HL-60 (cell line): ENCODE measurements around the gene SPNS3.

Experiments used
- GABPA ChIP-seq: IDR thresholded peaks from 2 replicates; pipeline ENCODE4 v1.6.1; 2012; ENCODE audit warnings: low read depth
- POLR2AphosphoS5 ChIP-seq: IDR thresholded peaks from 2 replicates; pipeline ENCODE4 v1.6.1; 2012; ENCODE audit warnings: low read depth
- SPI1 ChIP-seq: IDR thresholded peaks from 2 replicates; pipeline ENCODE4 v1.6.1; 2012; ENCODE audit warnings: low read depth, mild to moderate bottlenecking, borderline replicate concordance
- TF ChIP-seq, protein P1 (sequence below): IDR thresholded peaks from one replicate; pipeline ENCODE4 v1.5.1; 2011; ENCODE audit warnings: low read length, control low read depth, inconsistent platforms; ENCODE audit not compliant: insufficient read depth
- TF ChIP-seq, protein P2 (sequence below): IDR thresholded peaks from 2 replicates; pipeline ENCODE4 v1.6.1; 2012; ENCODE audit warnings: low read depth; ENCODE audit not compliant: insufficient replicate concordance

- TF ChIP-seq, protein P1, sequence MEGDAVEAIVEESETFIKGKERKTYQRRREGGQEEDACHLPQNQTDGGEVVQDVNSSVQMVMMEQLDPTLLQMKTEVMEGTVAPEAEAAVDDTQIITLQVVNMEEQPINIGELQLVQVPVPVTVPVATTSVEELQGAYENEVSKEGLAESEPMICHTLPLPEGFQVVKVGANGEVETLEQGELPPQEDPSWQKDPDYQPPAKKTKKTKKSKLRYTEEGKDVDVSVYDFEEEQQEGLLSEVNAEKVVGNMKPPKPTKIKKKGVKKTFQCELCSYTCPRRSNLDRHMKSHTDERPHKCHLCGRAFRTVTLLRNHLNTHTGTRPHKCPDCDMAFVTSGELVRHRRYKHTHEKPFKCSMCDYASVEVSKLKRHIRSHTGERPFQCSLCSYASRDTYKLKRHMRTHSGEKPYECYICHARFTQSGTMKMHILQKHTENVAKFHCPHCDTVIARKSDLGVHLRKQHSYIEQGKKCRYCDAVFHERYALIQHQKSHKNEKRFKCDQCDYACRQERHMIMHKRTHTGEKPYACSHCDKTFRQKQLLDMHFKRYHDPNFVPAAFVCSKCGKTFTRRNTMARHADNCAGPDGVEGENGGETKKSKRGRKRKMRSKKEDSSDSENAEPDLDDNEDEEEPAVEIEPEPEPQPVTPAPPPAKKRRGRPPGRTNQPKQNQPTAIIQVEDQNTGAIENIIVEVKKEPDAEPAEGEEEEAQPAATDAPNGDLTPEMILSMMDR = no peak
- no peak for TF ChIP-seq POLR2AphosphoS5
- TF ChIP-seq, protein P2, sequence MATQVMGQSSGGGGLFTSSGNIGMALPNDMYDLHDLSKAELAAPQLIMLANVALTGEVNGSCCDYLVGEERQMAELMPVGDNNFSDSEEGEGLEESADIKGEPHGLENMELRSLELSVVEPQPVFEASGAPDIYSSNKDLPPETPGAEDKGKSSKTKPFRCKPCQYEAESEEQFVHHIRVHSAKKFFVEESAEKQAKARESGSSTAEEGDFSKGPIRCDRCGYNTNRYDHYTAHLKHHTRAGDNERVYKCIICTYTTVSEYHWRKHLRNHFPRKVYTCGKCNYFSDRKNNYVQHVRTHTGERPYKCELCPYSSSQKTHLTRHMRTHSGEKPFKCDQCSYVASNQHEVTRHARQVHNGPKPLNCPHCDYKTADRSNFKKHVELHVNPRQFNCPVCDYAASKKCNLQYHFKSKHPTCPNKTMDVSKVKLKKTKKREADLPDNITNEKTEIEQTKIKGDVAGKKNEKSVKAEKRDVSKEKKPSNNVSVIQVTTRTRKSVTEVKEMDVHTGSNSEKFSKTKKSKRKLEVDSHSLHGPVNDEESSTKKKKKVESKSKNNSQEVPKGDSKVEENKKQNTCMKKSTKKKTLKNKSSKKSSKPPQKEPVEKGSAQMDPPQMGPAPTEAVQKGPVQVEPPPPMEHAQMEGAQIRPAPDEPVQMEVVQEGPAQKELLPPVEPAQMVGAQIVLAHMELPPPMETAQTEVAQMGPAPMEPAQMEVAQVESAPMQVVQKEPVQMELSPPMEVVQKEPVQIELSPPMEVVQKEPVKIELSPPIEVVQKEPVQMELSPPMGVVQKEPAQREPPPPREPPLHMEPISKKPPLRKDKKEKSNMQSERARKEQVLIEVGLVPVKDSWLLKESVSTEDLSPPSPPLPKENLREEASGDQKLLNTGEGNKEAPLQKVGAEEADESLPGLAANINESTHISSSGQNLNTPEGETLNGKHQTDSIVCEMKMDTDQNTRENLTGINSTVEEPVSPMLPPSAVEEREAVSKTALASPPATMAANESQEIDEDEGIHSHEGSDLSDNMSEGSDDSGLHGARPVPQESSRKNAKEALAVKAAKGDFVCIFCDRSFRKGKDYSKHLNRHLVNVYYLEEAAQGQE = no peak
- no peak for TF ChIP-seq GABPA
- no peak for TF ChIP-seq SPI1
Observed at GRCh38 chr17:4409659-4410058, 24.1 kb upstream of the SPNS3 start.
